ENCODE measurements around the gene ENOX2.
"Not testable (repeated sequence)": the region's sequence is repeated elsewhere in the genome, so short reads cannot be mapped to it uniquely, and the experiment has no call there.

Gene ENOX2

GRCh38 chrX:130826249-130826648, 76.8 kb downstream of the ENOX2 start:
- TF ChIP-seq CTBP1 (IDR thresholded peaks at IDR 0.05; ENCODE audit: borderline replicate concordance) (no peak), FOXK2 (IDR thresholded peaks at IDR 0.05) (no peak), LEF1 (IDR thresholded peaks at IDR 0.05; ENCODE audit: borderline replicate concordance) (no peak), BHLHE40 (IDR thresholded peaks at IDR 0.05; ENCODE audit: borderline replicate concordance) (no peak)
- TF ChIP-seq, protein P1, sequence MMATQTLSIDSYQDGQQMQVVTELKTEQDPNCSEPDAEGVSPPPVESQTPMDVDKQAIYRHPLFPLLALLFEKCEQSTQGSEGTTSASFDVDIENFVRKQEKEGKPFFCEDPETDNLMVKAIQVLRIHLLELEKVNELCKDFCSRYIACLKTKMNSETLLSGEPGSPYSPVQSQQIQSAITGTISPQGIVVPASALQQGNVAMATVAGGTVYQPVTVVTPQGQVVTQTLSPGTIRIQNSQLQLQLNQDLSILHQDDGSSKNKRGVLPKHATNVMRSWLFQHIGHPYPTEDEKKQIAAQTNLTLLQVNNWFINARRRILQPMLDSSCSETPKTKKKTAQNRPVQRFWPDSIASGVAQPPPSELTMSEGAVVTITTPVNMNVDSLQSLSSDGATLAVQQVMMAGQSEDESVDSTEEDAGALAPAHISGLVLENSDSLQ (IDR thresholded peaks at IDR 0.05): no peak
- no peak for DNase-seq (ENCODE audit: extremely low spot score)
- CTCF ChIA-PET: no interaction called here
- POLR2A ChIA-PET: no interaction called here

GRCh38 chrX:130825525-130825924, 77.5 kb downstream of the ENOX2 start:
- TF ChIP-seq BHLHE40 (IDR thresholded peaks at IDR 0.05; ENCODE audit: borderline replicate concordance) (no peak), HDGF (IDR thresholded peaks at IDR 0.05; ENCODE audit: borderline replicate concordance) (no peak)
- TF ChIP-seq, protein P1 (IDR thresholded peaks at IDR 0.05): peak; percentile 52; the same call in 1 of the 2 replicates
- POLR2A ChIA-PET: no interaction called here
- CTCF ChIA-PET: no interaction called here
- no peak for DNase-seq (ENCODE audit: extremely low spot score)

DNA sequence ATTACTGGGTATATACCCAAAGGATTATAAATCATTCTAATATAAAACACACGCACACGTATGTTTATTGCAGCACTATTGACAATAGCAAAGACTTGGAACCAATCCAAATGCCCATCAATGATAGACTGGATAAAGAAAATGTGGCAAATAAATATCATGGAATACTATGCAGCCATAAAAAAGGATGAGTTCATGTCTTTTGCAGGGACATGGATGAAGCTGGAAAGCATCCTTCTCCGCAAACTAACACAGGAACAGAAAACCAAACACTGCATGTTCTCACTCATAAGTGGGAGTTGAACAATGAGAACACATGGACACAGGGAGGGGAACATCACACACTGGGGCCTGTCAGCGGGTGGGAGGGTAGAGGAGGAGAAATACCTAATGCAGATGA, 83.6 kb downstream of the ENOX2 start:
- CTCF ChIA-PET; DNase-seq (ENCODE audit: extremely low spot score); POLR2A ChIA-PET: not testable (repeated sequence)

- CTCF ChIA-PET; DNase-seq (ENCODE audit: extremely low spot score); POLR2A ChIA-PET: not testable (repeated sequence)
Observed at GRCh38 chrX:130813932-130814331, 89.1 kb downstream of the ENOX2 start.

GRCh38 chrX:130810561-130810960, 92.4 kb downstream of the ENOX2 start:
- no peak for DNase-seq (ENCODE audit: extremely low spot score)
- POLR2A ChIA-PET: no interaction called here
- TF ChIP-seq, protein P1 (IDR thresholded peaks at IDR 0.05): no peak
- no peak for TF ChIP-seq TARDBP (IDR thresholded peaks at IDR 0.05)
- CTCF ChIA-PET: no interaction called here

DNA sequence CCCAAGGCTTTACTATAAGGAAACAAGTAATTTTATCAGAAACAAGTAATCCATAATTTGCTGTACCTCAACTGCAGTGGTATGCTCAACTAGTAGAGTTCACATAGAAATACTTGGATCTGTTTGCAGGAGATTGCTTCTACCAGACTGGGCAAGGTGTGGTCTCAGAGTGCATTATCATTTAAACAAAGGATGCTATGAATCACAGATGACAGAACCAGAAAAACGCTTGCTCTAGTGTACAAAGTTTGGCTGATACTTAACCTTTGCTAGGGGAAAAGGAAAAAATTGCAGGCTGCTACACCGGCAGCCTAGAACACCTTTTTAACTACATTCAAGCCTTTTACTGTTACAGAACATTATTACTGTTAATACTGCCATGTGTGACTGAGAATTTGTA, 97.1 kb downstream of the ENOX2 start:
- DNase-seq (ENCODE audit: extremely low spot score): no peak
- no peak for TF ChIP-seq HDGF (IDR thresholded peaks at IDR 0.05; ENCODE audit: borderline replicate concordance)
- no peak for TF ChIP-seq ZNF384 (IDR thresholded peaks at IDR 0.05)
- no peak for TF ChIP-seq L3MBTL2 (conservative IDR thresholded peaks at IDR 0.05)
- TF ChIP-seq LEF1 (IDR thresholded peaks at IDR 0.05; ENCODE audit: borderline replicate concordance): no peak
- no peak for TF ChIP-seq FOXM1 (IDR thresholded peaks at IDR 0.05; ENCODE audit: borderline replicate concordance)
- TF ChIP-seq TARDBP (IDR thresholded peaks at IDR 0.05): no peak
- TF ChIP-seq CTBP1 (IDR thresholded peaks at IDR 0.05; ENCODE audit: borderline replicate concordance): no peak
- POLR2A ChIA-PET: no interaction called here

GRCh38 chrX:130803537-130803936, 99.5 kb downstream of the ENOX2 start:
- CTCF ChIA-PET: no interaction called here
- no peak for DNase-seq (ENCODE audit: extremely low spot score)
- POLR2A ChIA-PET: no interaction called here
- TF ChIP-seq, protein P1 (IDR thresholded peaks at IDR 0.05): no peak
- TF ChIP-seq ARNT (IDR thresholded peaks at IDR 0.05) (no peak), TARDBP (IDR thresholded peaks at IDR 0.05) (no peak), FOXM1 (IDR thresholded peaks at IDR 0.05; ENCODE audit: borderline replicate concordance) (no peak), FOXA1 (IDR thresholded peaks at IDR 0.05) (no peak), CTBP1 (IDR thresholded peaks at IDR 0.05; ENCODE audit: borderline replicate concordance) (no peak)

More for the DNA sequence above, 97.1 kb downstream of the ENOX2 start:
- CTCF ChIA-PET: no interaction called here

GRCh38 chrX:130801901-130802300, 101.1 kb downstream of the ENOX2 start:
- no peak for DNase-seq (ENCODE audit: extremely low spot score)
- ChIA-PET CTCF (no interaction called here), POLR2A (no interaction called here)
- TF ChIP-seq SP1 (IDR thresholded peaks at IDR 0.05) (no peak), CTBP1 (IDR thresholded peaks at IDR 0.05; ENCODE audit: borderline replicate concordance) (no peak), BHLHE40 (IDR thresholded peaks at IDR 0.05; ENCODE audit: borderline replicate concordance) (no peak), FOXK2 (IDR thresholded peaks at IDR 0.05) (no peak), FOXM1 (IDR thresholded peaks at IDR 0.05; ENCODE audit: borderline replicate concordance) (no peak), FOXA1 (IDR thresholded peaks at IDR 0.05) (no peak), ARNT (IDR thresholded peaks at IDR 0.05) (no peak), LEF1 (IDR thresholded peaks at IDR 0.05; ENCODE audit: borderline replicate concordance) (no peak), HDGF (IDR thresholded peaks at IDR 0.05; ENCODE audit: borderline replicate concordance) (no peak), ELF4 (IDR thresholded peaks at IDR 0.05) (no peak), NFRKB (IDR thresholded peaks at IDR 0.05) (no peak)
- TF ChIP-seq, protein P1 (IDR thresholded peaks at IDR 0.05): no peak

All from HEK293T (cell line).